HL-60 (cell line): ENCODE results near the gene SYK.

ENCODE experiments used
- CTCF ChIP-seq: IDR thresholded peaks from one replicate; pipeline ENCODE4 v1.5.1; 2011; ENCODE audit warnings: low read length, control low read depth, inconsistent platforms; ENCODE audit not compliant: insufficient read depth
- POLR2AphosphoS5 ChIP-seq: IDR thresholded peaks from 2 replicates; pipeline ENCODE4 v1.6.1; 2012; ENCODE audit warnings: low read depth
- REST ChIP-seq: IDR thresholded peaks from 2 replicates; pipeline ENCODE4 v1.6.1; 2012; ENCODE audit warnings: low read depth; ENCODE audit not compliant: insufficient replicate concordance
- SPI1 ChIP-seq: IDR thresholded peaks from 2 replicates; pipeline ENCODE4 v1.6.1; 2012; ENCODE audit warnings: low read depth, mild to moderate bottlenecking, borderline replicate concordance

GRCh38 chr9:90842996-90843395 is 41.4 kb downstream of the SYK start:
- TF ChIP-seq CTCF: no peak
- peak; percentile 54; the same call in 1 of the 2 replicates for TF ChIP-seq POLR2AphosphoS5
- TF ChIP-seq REST: no peak
- TF ChIP-seq SPI1: peak; percentile 83; the same call in 1 of the 2 replicates
